SK-N-SH treated with all-trans-retinoic acid at 6 μM for 48 hours (cell line): ENCODE results near the gene TKTL1.

ENCODE experiments used
- ATAC-seq: fragments of 200-7000 bp; cut with Tn5 transposase; 3 replicates; pipeline ENCODE4 v1.9.1; 2020; ENCODE audit warnings: mild to moderate bottlenecking, moderate library complexity
- ARNTL ChIP-seq: fragments of 450-650 bp; formaldehyde crosslinking; IDR thresholded peaks from 2 replicates; pipeline ENCODE4 v1.5.0; 2020; ENCODE audit warnings: low read depth, mild to moderate bottlenecking, moderate library complexity, borderline replicate concordance
- CREB5 ChIP-seq: fragments of 250-450 bp; sonication (Bioruptor Pico); IDR thresholded peaks from 2 replicates; pipeline ENCODE4 v1.5.1; 2020; ENCODE audit warnings: low read depth, mild to moderate bottlenecking, moderate library complexity
- CSDC2 ChIP-seq: fragments of 250-450 bp; sonication (Bioruptor Pico); IDR thresholded peaks from 2 replicates; pipeline ENCODE4 v1.5.0; 2020; ENCODE audit warnings: mild to moderate bottlenecking, moderate library complexity
- CSRNP3 ChIP-seq: fragments of 250-450 bp; sonication (Bioruptor Pico); IDR thresholded peaks from 2 replicates; pipeline ENCODE4 v1.5.1; 2021; ENCODE audit warnings: mild to moderate bottlenecking, moderate library complexity
- ESRRG ChIP-seq: fragments of 250-450 bp; sonication (Bioruptor Pico); IDR thresholded peaks from 2 replicates; pipeline ENCODE4 v1.6.1; 2021; ENCODE audit warnings: mild to moderate bottlenecking
- GLIS3 ChIP-seq: fragments of 250-450 bp; sonication (Bioruptor Pico); IDR thresholded peaks from 2 replicates; pipeline ENCODE4 v1.5.0; 2020; ENCODE audit warnings: mild to moderate bottlenecking, moderate library complexity
- ISL1 ChIP-seq: fragments of 250-450 bp; sonication (Bioruptor Pico); IDR thresholded peaks from 2 replicates; pipeline ENCODE4 v2.1.2; 2022; ENCODE audit warnings: mild to moderate bottlenecking, moderate library complexity
- OSR1 ChIP-seq: fragments of 250-450 bp; sonication (Bioruptor Pico); IDR thresholded peaks from 2 replicates; pipeline ENCODE4 v1.8.0; 2022; ENCODE audit warnings: moderate library complexity, mild to moderate bottlenecking, inconsistent platforms
- PATZ1 ChIP-seq: fragments of 250-450 bp; sonication (Bioruptor Pico); IDR thresholded peaks from 2 replicates; pipeline ENCODE4 v1.8.0; 2020; ENCODE audit warnings: mild to moderate bottlenecking, moderate library complexity, borderline replicate concordance
- PPARA ChIP-seq: fragments of 250-450 bp; sonication (Bioruptor Pico); IDR thresholded peaks from 2 replicates; pipeline ENCODE4 v1.5.0; 2020; ENCODE audit warnings: mild to moderate bottlenecking, borderline replicate concordance
- RARB ChIP-seq: fragments of 250-450 bp; sonication (Bioruptor Pico); IDR thresholded peaks from 2 replicates; pipeline ENCODE4 v1.8.0; 2021; ENCODE audit warnings: mild to moderate bottlenecking, moderate library complexity
- SNAI2 ChIP-seq: fragments of 250-450 bp; sonication (Bioruptor Pico); IDR thresholded peaks from 2 replicates; pipeline ENCODE4 v1.5.0; 2020; ENCODE audit warnings: mild to moderate bottlenecking, moderate library complexity
- TCF4 ChIP-seq: fragments of 250-450 bp; sonication (Bioruptor Pico); IDR thresholded peaks from 2 replicates; pipeline ENCODE4 v1.8.0; 2021; ENCODE audit warnings: mild to moderate bottlenecking, moderate library complexity, borderline replicate concordance
- TOX ChIP-seq: fragments of 250-450 bp; sonication (Bioruptor Pico); IDR thresholded peaks from 2 replicates; pipeline ENCODE4 v1.8.0; 2021; ENCODE audit warnings: mild to moderate bottlenecking, moderate library complexity, borderline replicate concordance
- ZC3H10 ChIP-seq: fragments of 250-450 bp; sonication (Bioruptor Pico); IDR thresholded peaks from 2 replicates; pipeline ENCODE4 v1.5.1; 2021; ENCODE audit warnings: mild to moderate bottlenecking, moderate library complexity
- ZFP3 ChIP-seq: fragments of 250-450 bp; sonication (Bioruptor Pico); IDR thresholded peaks from 2 replicates; pipeline ENCODE4 v1.5.0; 2020; ENCODE audit warnings: mild to moderate bottlenecking, moderate library complexity
- ZNF70 ChIP-seq: fragments of 450-650 bp; formaldehyde crosslinking; IDR thresholded peaks from 2 replicates; pipeline ENCODE4 v1.5.0; 2020; ENCODE audit warnings: mild to moderate bottlenecking, moderate library complexity
- ZNF8 ChIP-seq: fragments of 450-650 bp; formaldehyde crosslinking; IDR thresholded peaks from 2 replicates; pipeline ENCODE4 v1.5.0; 2020; ENCODE audit warnings: mild to moderate bottlenecking, moderate library complexity
- TF ChIP-seq, protein P1 (sequence below): fragments of 250-450 bp; sonication (Bioruptor Pico); IDR thresholded peaks from 2 replicates; pipeline ENCODE4 v1.5.0; 2020; ENCODE audit warnings: mild to moderate bottlenecking, moderate library complexity
- TF ChIP-seq, protein P2 (sequence below): fragments of 250-450 bp; sonication (Bioruptor Pico); IDR thresholded peaks from 2 replicates; pipeline ENCODE4 v1.8.0; 2021; ENCODE audit warnings: low read depth, mild to moderate bottlenecking, moderate library complexity, borderline replicate concordance

The TKTL1 gene

GRCh38 chrX:154348114-154348531, 52.5 kb downstream of the TKTL1 start (continued):
- TF ChIP-seq TCF4 (CRISPR knock-in tag): no peak
- no peak for TF ChIP-seq RARB (CRISPR knock-in tag)
- TF ChIP-seq, all 23 proteins: peak for 0

GRCh38 chrX:154348646-154349358, 53.2 kb downstream of the TKTL1 start:
- no peak for TF ChIP-seq ESRRG (CRISPR knock-in tag)
- TF ChIP-seq RARB (CRISPR knock-in tag): no peak
- TF ChIP-seq, protein P1, sequence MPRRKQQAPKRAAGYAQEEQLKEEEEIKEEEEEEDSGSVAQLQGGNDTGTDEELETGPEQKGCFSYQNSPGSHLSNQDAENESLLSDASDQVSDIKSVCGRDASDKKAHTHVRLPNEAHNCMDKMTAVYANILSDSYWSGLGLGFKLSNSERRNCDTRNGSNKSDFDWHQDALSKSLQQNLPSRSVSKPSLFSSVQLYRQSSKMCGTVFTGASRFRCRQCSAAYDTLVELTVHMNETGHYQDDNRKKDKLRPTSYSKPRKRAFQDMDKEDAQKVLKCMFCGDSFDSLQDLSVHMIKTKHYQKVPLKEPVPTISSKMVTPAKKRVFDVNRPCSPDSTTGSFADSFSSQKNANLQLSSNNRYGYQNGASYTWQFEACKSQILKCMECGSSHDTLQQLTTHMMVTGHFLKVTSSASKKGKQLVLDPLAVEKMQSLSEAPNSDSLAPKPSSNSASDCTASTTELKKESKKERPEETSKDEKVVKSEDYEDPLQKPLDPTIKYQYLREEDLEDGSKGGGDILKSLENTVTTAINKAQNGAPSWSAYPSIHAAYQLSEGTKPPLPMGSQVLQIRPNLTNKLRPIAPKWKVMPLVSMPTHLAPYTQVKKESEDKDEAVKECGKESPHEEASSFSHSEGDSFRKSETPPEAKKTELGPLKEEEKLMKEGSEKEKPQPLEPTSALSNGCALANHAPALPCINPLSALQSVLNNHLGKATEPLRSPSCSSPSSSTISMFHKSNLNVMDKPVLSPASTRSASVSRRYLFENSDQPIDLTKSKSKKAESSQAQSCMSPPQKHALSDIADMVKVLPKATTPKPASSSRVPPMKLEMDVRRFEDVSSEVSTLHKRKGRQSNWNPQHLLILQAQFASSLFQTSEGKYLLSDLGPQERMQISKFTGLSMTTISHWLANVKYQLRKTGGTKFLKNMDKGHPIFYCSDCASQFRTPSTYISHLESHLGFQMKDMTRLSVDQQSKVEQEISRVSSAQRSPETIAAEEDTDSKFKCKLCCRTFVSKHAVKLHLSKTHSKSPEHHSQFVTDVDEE (CRISPR knock-in tag): no peak
- no peak for TF ChIP-seq PATZ1
- no peak for TF ChIP-seq CREB5 (CRISPR knock-in tag)
- no peak for TF ChIP-seq ZNF70
- no peak for TF ChIP-seq ZFP3 (CRISPR knock-in tag)
- TF ChIP-seq PPARA (CRISPR knock-in tag): no peak
- TF ChIP-seq TCF4 (CRISPR knock-in tag): no peak
- TF ChIP-seq TOX (CRISPR knock-in tag): no peak
- TF ChIP-seq, protein P2, sequence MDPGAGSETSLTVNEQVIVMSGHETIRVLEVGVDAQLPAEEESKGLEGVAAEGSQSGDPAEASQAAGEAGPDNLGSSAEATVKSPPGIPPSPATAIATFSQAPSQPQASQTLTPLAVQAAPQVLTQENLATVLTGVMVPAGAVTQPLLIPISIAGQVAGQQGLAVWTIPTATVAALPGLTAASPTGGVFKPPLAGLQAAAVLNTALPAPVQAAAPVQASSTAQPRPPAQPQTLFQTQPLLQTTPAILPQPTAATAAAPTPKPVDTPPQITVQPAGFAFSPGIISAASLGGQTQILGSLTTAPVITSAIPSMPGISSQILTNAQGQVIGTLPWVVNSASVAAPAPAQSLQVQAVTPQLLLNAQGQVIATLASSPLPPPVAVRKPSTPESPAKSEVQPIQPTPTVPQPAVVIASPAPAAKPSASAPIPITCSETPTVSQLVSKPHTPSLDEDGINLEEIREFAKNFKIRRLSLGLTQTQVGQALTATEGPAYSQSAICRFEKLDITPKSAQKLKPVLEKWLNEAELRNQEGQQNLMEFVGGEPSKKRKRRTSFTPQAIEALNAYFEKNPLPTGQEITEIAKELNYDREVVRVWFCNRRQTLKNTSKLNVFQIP: no peak
- no peak for TF ChIP-seq GLIS3 (CRISPR knock-in tag)
- no peak for TF ChIP-seq CSRNP3 (CRISPR knock-in tag)
- ATAC-seq: no peak

- no peak for ATAC-seq
- TF ChIP-seq CSDC2 (CRISPR knock-in tag) (no peak), RARB (CRISPR knock-in tag) (no peak), ARNTL (no peak), ZNF70 (no peak), TCF4 (CRISPR knock-in tag) (no peak), PPARA (CRISPR knock-in tag) (no peak), ZNF8 (CRISPR knock-in tag) (no peak), ISL1 (CRISPR knock-in tag) (no peak), CSRNP3 (CRISPR knock-in tag) (no peak), GLIS3 (CRISPR knock-in tag) (no peak), PATZ1 (no peak), ZC3H10 (CRISPR knock-in tag) (no peak), OSR1 (no peak), SNAI2 (CRISPR knock-in tag) (no peak)
- TF ChIP-seq, protein P1 (CRISPR knock-in tag): no peak
Measured at GRCh38 chrX:154349359-154349935, 53.9 kb downstream of the TKTL1 start.
